HepG2 (cell line): ENCODE results near the gene SOAT1.

Experiments
- AKAP8 ChIP-seq: sonication (generic); formaldehyde crosslinking; IDR thresholded peaks from 2 replicates; pipeline ENCODE4 v1.5.1; 2020; ENCODE audit warnings: mild to moderate bottlenecking, missing genetic modification reagents
- CTCF ChIP-seq: sonication (generic); formaldehyde crosslinking; IDR thresholded peaks from 2 replicates; pipeline ENCODE4 v1.5.0; 2020; ENCODE audit warnings: mild to moderate bottlenecking, missing genetic modification reagents, moderate library complexity
- USF2 ChIP-seq, 2 experiments: sonication (generic) in 1 of 2; formaldehyde crosslinking in 1 of 2; IDR thresholded peaks; 2 replicates each; pipeline versions ENCODE4 v1.5.1 to v1.6.1; 2011 to 2020; ENCODE audit warnings: borderline replicate concordance in 1 of 2, low read depth in 1 of 2, low read length in 1 of 2, mild to moderate bottlenecking in 1 of 2, missing genetic modification reagents in 1 of 2, moderate library complexity in 1 of 2
- ZNF24 ChIP-seq: fragments of 450-650 bp; IDR thresholded peaks from 2 replicates; pipeline ENCODE4 v1.6.1; 2017; ENCODE audit warnings: antibody characterized with exemption, mild to moderate bottlenecking
- ZSCAN29 ChIP-seq: sonication (generic); formaldehyde crosslinking; conservative IDR thresholded peaks from 2 replicates; pipeline ENCODE4 v1.4.0; 2020; ENCODE audit warnings: mild to moderate bottlenecking, missing genetic modification reagents
- TF ChIP-seq, protein P1 (sequence below): sonication (generic); formaldehyde crosslinking; IDR thresholded peaks from 2 replicates; pipeline ENCODE4 v1.9.0; 2022; ENCODE audit warnings: low read depth, missing genetic modification reagents

DNA sequence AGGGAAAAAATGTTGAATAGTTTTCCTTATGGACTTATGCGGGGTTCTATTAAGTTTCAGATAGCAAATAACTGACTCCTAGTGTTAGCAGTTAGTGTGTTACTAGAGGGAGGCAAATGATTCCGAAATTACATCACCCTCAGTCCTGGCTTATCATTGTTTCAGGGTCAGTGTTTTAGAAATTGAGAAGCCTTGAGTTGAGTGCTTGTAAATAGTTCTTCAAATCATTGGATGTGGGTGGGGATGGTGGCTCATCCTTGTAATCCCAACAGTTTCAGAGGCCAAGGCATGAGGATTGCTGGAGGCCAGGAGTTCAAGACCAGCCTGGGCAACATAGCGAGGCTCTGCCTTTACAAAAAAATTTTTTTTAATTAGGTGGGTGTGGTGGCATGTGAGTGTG, 21.3 kb downstream of the SOAT1 start:
- TF ChIP-seq AKAP8 (CRISPR knock-in tag): no peak
- TF ChIP-seq, protein P1, sequence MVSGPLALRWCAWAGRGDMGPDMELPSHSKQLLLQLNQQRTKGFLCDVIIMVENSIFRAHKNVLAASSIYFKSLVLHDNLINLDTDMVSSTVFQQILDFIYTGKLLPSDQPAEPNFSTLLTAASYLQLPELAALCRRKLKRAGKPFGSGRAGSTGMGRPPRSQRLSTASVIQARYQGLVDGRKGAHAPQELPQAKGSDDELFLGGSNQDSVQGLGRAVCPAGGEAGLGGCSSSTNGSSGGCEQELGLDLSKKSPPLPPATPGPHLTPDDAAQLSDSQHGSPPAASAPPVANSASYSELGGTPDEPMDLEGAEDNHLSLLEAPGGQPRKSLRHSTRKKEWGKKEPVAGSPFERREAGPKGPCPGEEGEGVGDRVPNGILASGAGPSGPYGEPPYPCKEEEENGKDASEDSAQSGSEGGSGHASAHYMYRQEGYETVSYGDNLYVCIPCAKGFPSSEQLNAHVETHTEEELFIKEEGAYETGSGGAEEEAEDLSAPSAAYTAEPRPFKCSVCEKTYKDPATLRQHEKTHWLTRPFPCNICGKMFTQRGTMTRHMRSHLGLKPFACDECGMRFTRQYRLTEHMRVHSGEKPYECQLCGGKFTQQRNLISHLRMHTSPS (CRISPR knock-in tag): no peak
- no peak for TF ChIP-seq ZSCAN29
- TF ChIP-seq ZNF24: no peak
- no peak for TF ChIP-seq USF2 (IDR thresholded peaks at IDR 0.05; ENCODE audit: low read depth, low read length)
- TF ChIP-seq USF2 (CRISPR knock-in tag; IDR thresholded peaks at IDR 0.05; ENCODE audit: borderline replicate concordance): no peak
- no peak for TF ChIP-seq CTCF (CRISPR knock-in tag)
